CD4-positive, alpha-beta T cell (primary cell): ENCODE results near the gene THOP1. TPM values are rescaled to one million over a fixed set of nuclear protein-coding genes. Genes with fewer than 3 reads are reported as not detected.

ENCODE experiments used
- ATAC-seq: fragments of 200-7000 bp; cut with Tn5 transposase; one replicate; pipeline ENCODE4 v1.10.0; 2022; ENCODE audit warnings: mild to moderate bottlenecking; ENCODE audit not compliant: poor library complexity
- CTCF ChIA-PET: fragments of 350-600 bp; sonication (Branson Sonifier 250); formaldehyde crosslinking; loops from one replicate; lab custom pipeline; 2021; ENCODE audit warnings: antibody characterized with exemption, inconsistent platforms; lab: Charles Lee
- POLR2A ChIA-PET: fragments of 350-600 bp; sonication (Branson Sonifier 250); formaldehyde crosslinking; loops from one replicate; lab custom pipeline; 2021; ENCODE audit warnings: antibody characterized with exemption, inconsistent platforms; lab: Charles Lee
- DNase-seq, 14 experiments: peaks; one replicate each; pipeline ENCODE4 v3.0.0-alpha.2; 2013 to 2020; ENCODE audit warnings: mixed read lengths in 2 of 14
- H3K27ac ChIP-seq, 2 donors: one replicate each; pipeline versions ENCODE4 v1.5.1 to v1.7.0; 2013; ENCODE audit warnings: low read length in 2 of 2, low read depth in 1 of 2, mild to moderate bottlenecking in 1 of 2
- H3K27me3 ChIP-seq, 2 experiments: 1 replicate in 1 of 2; 2 replicates in 1 of 2; pipeline versions ENCODE4 v1.6.1 to v1.7.0; 2013; ENCODE audit warnings: low read length in 2 of 2, control low read depth in 1 of 2, mild to moderate bottlenecking in 1 of 2, moderate library complexity in 1 of 2; ENCODE audit not compliant: insufficient read depth in 2 of 2, control insufficient read depth in 1 of 2
- H3K36me3 ChIP-seq: one replicate; pipeline ENCODE4 v1.6.1; 2013; ENCODE audit warnings: low read length, control low read depth; ENCODE audit not compliant: insufficient read depth
- H3K4me1 ChIP-seq: one replicate; pipeline ENCODE4 v1.6.1; 2013; ENCODE audit warnings: low read length, control low read depth; ENCODE audit not compliant: insufficient read depth
- H3K4me3 ChIP-seq: one replicate; pipeline ENCODE4 v1.5.1; 2013; ENCODE audit warnings: mild to moderate bottlenecking, low read length, moderate library complexity
- H3K9me3 ChIP-seq, 2 experiments: 1 replicate in 1 of 2; 2 replicates in 1 of 2; pipeline versions ENCODE4 v1.6.1 to v1.7.0; 2013; ENCODE audit warnings: low read length in 2 of 2, mild to moderate bottlenecking in 2 of 2, control low read depth in 1 of 2, moderate library complexity in 1 of 2; ENCODE audit not compliant: control insufficient read depth in 1 of 2, insufficient read depth in 1 of 2
- H3K27ac Mint-ChIP-seq: one replicate; pipeline ENCODE4 v1.8.0; 2020; ENCODE audit warnings: mixed read lengths
- H3K27me3 Mint-ChIP-seq: one replicate; pipeline ENCODE4 v1.8.0; 2021; ENCODE audit warnings: mixed read lengths
- H3K36me3 Mint-ChIP-seq: one replicate; pipeline ENCODE4 v1.8.0; 2021; ENCODE audit warnings: low read depth, mixed read lengths
- H3K4me1 Mint-ChIP-seq: one replicate; pipeline ENCODE4 v1.8.0; 2021; ENCODE audit warnings: low read depth, mixed read lengths
- H3K4me3 Mint-ChIP-seq: one replicate; pipeline ENCODE4 v1.8.0; 2020; ENCODE audit warnings: mild to moderate bottlenecking, mixed read lengths
- H3K9me3 Mint-ChIP-seq: one replicate; pipeline ENCODE4 v1.8.0; 2020; ENCODE audit warnings: mixed read lengths
- intact Hi-C, 2 experiments: fragments of 100-400 bp; cut with DNase I in 1 of 2; cut with micrococcal nuclease in 1 of 2; formaldehyde crosslinking; loops; one replicate each; pipeline versions ENCODE4 v1.15.1 to v1.9.0; 2023 to 2025; cut with DNase I, micrococcal nuclease
- total RNA-seq, 174 experiments: library from RNA in 2 of 174; stranded (reverse) in 2 of 174; gene quantifications; one replicate each; pipeline ENCODE4 v1.2.3 and lab custom pipeline; 2021 to 2026
- TF ChIP-seq, protein P1 (sequence below): fragments of 200-600 bp; IDR thresholded peaks from one replicate; pipeline ENCODE4 v1.8.0; 2022; ENCODE audit warnings: antibody characterized with exemption, mild to moderate bottlenecking

Gene THOP1
- total RNA-seq, 2 experiments from 2014 or later: 26.6 to 27.3 TPM

DNA sequence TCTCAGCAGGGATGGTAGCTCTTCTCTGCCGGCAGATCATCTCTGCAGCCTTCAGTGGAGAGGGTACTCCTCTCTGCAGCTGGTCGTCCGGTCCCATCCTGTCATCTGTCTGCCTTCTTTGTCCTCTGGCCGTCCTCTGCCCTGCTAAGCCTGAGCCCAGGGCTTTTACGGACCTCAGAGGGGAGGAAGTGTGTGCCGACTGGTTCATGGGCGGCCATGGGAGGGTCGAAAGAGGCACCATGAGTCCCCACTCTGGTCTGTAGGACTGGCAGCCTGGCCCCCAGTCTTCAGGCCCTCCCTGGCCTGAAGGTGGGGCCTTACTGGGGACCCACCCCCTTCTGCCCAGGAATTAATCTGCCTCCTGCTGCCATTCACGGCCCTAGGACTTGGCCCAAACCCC lies 38.3 kb downstream of the THOP1 start:
- no peak overlapping the region for H3K4me3 ChIP-seq
- ATAC-seq: no peak
- H3K9me3 ChIP-seq: no peaks in the 10 kb centered on the region
- TF ChIP-seq, protein P1, sequence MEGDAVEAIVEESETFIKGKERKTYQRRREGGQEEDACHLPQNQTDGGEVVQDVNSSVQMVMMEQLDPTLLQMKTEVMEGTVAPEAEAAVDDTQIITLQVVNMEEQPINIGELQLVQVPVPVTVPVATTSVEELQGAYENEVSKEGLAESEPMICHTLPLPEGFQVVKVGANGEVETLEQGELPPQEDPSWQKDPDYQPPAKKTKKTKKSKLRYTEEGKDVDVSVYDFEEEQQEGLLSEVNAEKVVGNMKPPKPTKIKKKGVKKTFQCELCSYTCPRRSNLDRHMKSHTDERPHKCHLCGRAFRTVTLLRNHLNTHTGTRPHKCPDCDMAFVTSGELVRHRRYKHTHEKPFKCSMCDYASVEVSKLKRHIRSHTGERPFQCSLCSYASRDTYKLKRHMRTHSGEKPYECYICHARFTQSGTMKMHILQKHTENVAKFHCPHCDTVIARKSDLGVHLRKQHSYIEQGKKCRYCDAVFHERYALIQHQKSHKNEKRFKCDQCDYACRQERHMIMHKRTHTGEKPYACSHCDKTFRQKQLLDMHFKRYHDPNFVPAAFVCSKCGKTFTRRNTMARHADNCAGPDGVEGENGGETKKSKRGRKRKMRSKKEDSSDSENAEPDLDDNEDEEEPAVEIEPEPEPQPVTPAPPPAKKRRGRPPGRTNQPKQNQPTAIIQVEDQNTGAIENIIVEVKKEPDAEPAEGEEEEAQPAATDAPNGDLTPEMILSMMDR: no peak
- H3K4me1 Mint-ChIP-seq: peaks cover 8% of the 10 kb centered on the region
- H3K4me1 ChIP-seq: peaks cover 17% of the 10 kb centered on the region
- H3K36me3 ChIP-seq: peaks cover 4% of the 10 kb centered on the region
- H3K9me3 Mint-ChIP-seq: no peaks in the 10 kb centered on the region
- intact Hi-C loops: no loop called here
- ChIA-PET POLR2A (no interaction called here), CTCF (no interaction called here)
- H3K27ac ChIP-seq: no peak overlapping the region
- no peaks in the 10 kb centered on the region for H3K27me3 ChIP-seq
- H3K4me3 Mint-ChIP-seq: no peak overlapping the region
- H3K36me3 Mint-ChIP-seq: peaks cover 38% of the 10 kb centered on the region
- H3K27ac Mint-ChIP-seq: no peak overlapping the region
- no peak for DNase-seq
- H3K27me3 Mint-ChIP-seq: no peaks in the 10 kb centered on the region

DNA sequence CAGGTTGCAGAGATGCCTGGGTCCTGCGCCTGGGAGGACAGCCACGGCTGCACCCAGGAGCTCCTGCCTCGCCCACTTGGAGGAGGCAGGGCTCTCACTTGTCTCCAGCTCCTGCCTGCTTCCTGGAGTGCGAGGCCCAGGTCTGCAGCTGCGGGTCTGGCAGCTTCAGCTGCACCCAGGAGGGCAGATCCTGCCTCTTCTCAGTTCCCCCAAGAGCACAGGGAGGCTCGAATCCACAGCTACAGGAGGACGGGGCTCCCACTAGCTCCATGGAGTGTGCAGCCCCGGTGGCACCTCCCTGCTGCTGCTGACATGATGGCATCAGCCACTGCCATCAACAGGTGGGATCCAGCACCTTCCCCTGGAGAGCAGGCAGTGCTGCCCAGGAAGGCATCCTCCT lies 38.8 kb downstream of the THOP1 start:
- Histone ChIP-seq H3K4me1 (peaks cover 16% of the 10 kb centered on the region), H3K36me3 (peaks cover 4% of the 10 kb centered on the region), H3K4me3 (no peak overlapping the region), H3K27ac (no peak overlapping the region), H3K9me3 (no peaks in the 10 kb centered on the region), H3K27me3 (no peaks in the 10 kb centered on the region)
- POLR2A ChIA-PET: no interaction called here
- DNase-seq (no peak), ATAC-seq (no peak)
- Mint-ChIP-seq H3K27me3 (no peaks in the 10 kb centered on the region), H3K36me3 (peaks cover 43% of the 10 kb centered on the region), H3K27ac (no peak overlapping the region), H3K4me3 (no peak overlapping the region), H3K9me3 (no peaks in the 10 kb centered on the region), H3K4me1 (peaks cover 8% of the 10 kb centered on the region)
- CTCF ChIA-PET: no interaction called here
- intact Hi-C loops: no loop called here
- TF ChIP-seq, protein P1: no peak

DNA sequence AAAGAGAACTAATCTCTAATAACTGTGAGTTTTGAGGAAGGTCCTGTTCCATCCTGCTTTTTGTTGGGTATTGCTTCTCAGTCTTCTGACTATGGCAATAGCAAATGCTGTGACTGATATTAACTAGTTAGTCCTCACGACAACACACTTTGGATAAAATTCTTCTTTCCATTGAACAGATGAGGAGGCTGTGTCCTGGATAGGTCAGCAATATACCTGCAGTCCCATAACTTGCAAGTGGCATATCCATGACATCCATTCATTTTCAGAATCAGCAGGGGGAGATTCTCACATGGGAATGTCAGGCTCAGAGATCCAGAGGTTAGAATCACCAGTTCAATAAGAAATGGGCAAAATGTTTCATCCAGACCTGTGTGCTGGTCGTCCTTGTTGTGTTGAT lies 41.7 kb downstream of the THOP1 start:
- Histone ChIP-seq H3K4me1 (no peaks in the 10 kb centered on the region), H3K27me3 (no peaks in the 10 kb centered on the region), H3K9me3 (peaks cover 5 to 21% of the 10 kb centered on the region in 2 experiments), H3K4me3 (no peak overlapping the region), H3K36me3 (peaks cover 4% of the 10 kb centered on the region), H3K27ac (no peak overlapping the region)
- H3K4me3 Mint-ChIP-seq: no peak overlapping the region
- no peak for ATAC-seq
- TF ChIP-seq, protein P1: no peak
- H3K36me3 Mint-ChIP-seq: peaks cover 66% of the 10 kb centered on the region
- no peaks in the 10 kb centered on the region for H3K4me1 Mint-ChIP-seq
- H3K27me3 Mint-ChIP-seq: no peaks in the 10 kb centered on the region
- H3K9me3 Mint-ChIP-seq: peaks cover 2% of the 10 kb centered on the region
- no peak overlapping the region for H3K27ac Mint-ChIP-seq
- intact Hi-C loops: no loop called here
- ChIA-PET CTCF (no interaction called here), POLR2A (no interaction called here)
- DNase-seq: no peak
